Kidney (tissue), 14 donors: ENCODE data around the gene ACOX3. TPM values are rescaled to one million over a fixed set of nuclear protein-coding genes. Genes with fewer than 3 reads are reported as not detected.

Experiments
- DNase-seq, 5 donors: peaks; one replicate each; pipeline ENCODE4 v3.0.0-alpha.2; 2013 to 2020
- FAIRE-seq: peaks from 2 replicates; lab custom pipeline; 2012; peaks lifted over from hg19 to GRCh38; lab: Jason Lieb, UNC
- H3K27ac ChIP-seq, 2 donors: one replicate each; pipeline ENCODE4 v1.7.0; 2013; ENCODE audit warnings: low read depth in 2 of 2, low read length in 2 of 2, inconsistent platforms in 1 of 2
- H3K27me3 ChIP-seq: one replicate; pipeline ENCODE4 v1.7.1; 2013; ENCODE audit warnings: low read length, inconsistent platforms; ENCODE audit not compliant: control insufficient read depth, insufficient read depth
- H3K36me3 ChIP-seq, 3 donors: one replicate each; pipeline versions ENCODE4 v1.7.0 to v1.7.1; 2013; ENCODE audit warnings: low read length in 3 of 3, control low read depth in 1 of 3, inconsistent platforms in 1 of 3; ENCODE audit not compliant: insufficient read depth in 3 of 3, control insufficient read depth in 2 of 3
- H3K4me1 ChIP-seq, 3 donors: one replicate each; pipeline versions ENCODE4 v1.7.0 to v1.7.1; 2013; ENCODE audit warnings: low read length in 3 of 3, inconsistent platforms in 1 of 3, low read depth in 1 of 3; ENCODE audit not compliant: control insufficient read depth in 2 of 3, insufficient read depth in 2 of 3
- H3K4me3 ChIP-seq, 3 donors: one replicate each; pipeline versions ENCODE4 v1.7.0 to v1.8.1; 2013; ENCODE audit warnings: low read length in 3 of 3, control low read depth in 1 of 3, inconsistent platforms in 1 of 3
- H3K9ac ChIP-seq, 3 donors: one replicate each; pipeline versions ENCODE4 v1.7.0 to v1.7.1; 2013; ENCODE audit warnings: low read length in 3 of 3, control low read depth in 1 of 3, inconsistent platforms in 1 of 3
- H3K9me3 ChIP-seq, 3 donors: one replicate each; pipeline versions ENCODE4 v1.7.0 to v1.7.1; 2013; ENCODE audit warnings: low read length in 3 of 3, control low read depth in 1 of 3, inconsistent platforms in 1 of 3; ENCODE audit not compliant: control insufficient read depth in 2 of 3, insufficient read depth in 1 of 3
- CTCF ChIP-seq: IDR thresholded peaks from 3 replicates; pipeline ENCODE4 v1.5.1; 2012; ENCODE audit warnings: mild to moderate bottlenecking, moderate library complexity, borderline replicate concordance; ENCODE audit not compliant: insufficient read depth; ENCODE audit errors: extremely low read depth
- intact Hi-C: fragments of 100-400 bp; cut with DNase I; formaldehyde crosslinking; loops from one replicate; pipeline ENCODE4 v1.11.1; 2022
- polyA plus RNA-seq: library from polyadenylated mRNA; stranded (reverse); fragments of 350-450 nt; fragmentation: Illumina TruSeq; extraction: RNeasy Lipid Tissue Mini Kit (QIAGEN cat#74804); gene quantifications from one replicate; pipeline ENCODE4 v1.2.3, GENCODE V29; 2014; ENCODE audit warnings: low read depth, low replicate concordance; ENCODE audit not compliant: insufficient read depth
- total RNA-seq: library from RNA; stranded (reverse); fragmentation: NEBNext Ultra II Directional; extraction: Animal tissue kit (Norgen Biotek cat#: 25700); gene quantifications from one replicate; pipeline ENCODE4 v1.2.1, GENCODE V29; 2021
- donor health status: control.
- donor health status: control.
- donor health status: control.
- donor health status: control.
- donor health status: control.
- donor health status: DM: yes; HTN: yes; CAD: no.
- donor health status: Normal renal cell carcinoma (clear cell type).

Gene ACOX3
- total and polyA plus RNA-seq, 2 donors from 2014 or later, result 10.1 to 21.7 TPM

GRCh38 chr4:8376361-8377102, 64.0 kb downstream of the ACOX3 start:
- H3K4me3 ChIP-seq, result no peak overlapping the region
- no peaks in the 10 kb centered on the region for H3K4me1 ChIP-seq
- no peak for FAIRE-seq
- H3K9me3 ChIP-seq, result no peaks in the 10 kb centered on the region
- H3K27me3 ChIP-seq, result no peaks in the 10 kb centered on the region
- H3K27ac ChIP-seq, result no peak overlapping the region
- DNase-seq, result peak in 1 of 5 donors; percentile 40
- no peak overlapping the region for H3K9ac ChIP-seq
- TF ChIP-seq CTCF, result no peak
- peaks cover 0 to 3% (median 2%) of the 10 kb centered on the region in 3 donors for H3K36me3 ChIP-seq
- intact Hi-C loops, result no loop called here

- H3K36me3 ChIP-seq, result peaks cover 0 to 3% (median 2%) of the 10 kb centered on the region in 3 donors
- no peak for TF ChIP-seq CTCF
These were observed 65.5 kb downstream of the ACOX3 start for GRCh38 chr4:8374851-8375649.

GRCh38 chr4:8373973-8374545, 66.5 kb downstream of the ACOX3 start:
- intact Hi-C loops, result no loop called here
- DNase-seq, result peak in 1 of 5 donors; percentile 52
- peaks cover 0 to 3% (median 2%) of the 10 kb centered on the region in 3 donors for H3K36me3 ChIP-seq

More at GRCh38 chr4:8374851-8375649, 65.5 kb downstream of the ACOX3 start:
- H3K4me3 ChIP-seq, result no peak overlapping the region
- FAIRE-seq, result no peak
- H3K9me3 ChIP-seq, result no peaks in the 10 kb centered on the region
- H3K9ac ChIP-seq, result no peak overlapping the region
- intact Hi-C loops, result no loop called here
- peak in 1 of 5 donors; percentile 69 for DNase-seq
- H3K27me3 ChIP-seq, result no peaks in the 10 kb centered on the region
- H3K27ac ChIP-seq, result no peak overlapping the region
- H3K4me1 ChIP-seq, result no peaks in the 10 kb centered on the region

More at GRCh38 chr4:8373973-8374545, 66.5 kb downstream of the ACOX3 start:
- no peak for FAIRE-seq
- Histone ChIP-seq H3K27ac (no peak overlapping the region), H3K9ac (no peak overlapping the region), H3K4me1 (no peaks in the 10 kb centered on the region), H3K9me3 (no peaks in the 10 kb centered on the region), H3K27me3 (no peaks in the 10 kb centered on the region), H3K4me3 (no peak overlapping the region)
- no peak for TF ChIP-seq CTCF
